HG03064 (cell line): ENCODE measurements around the gene NELL1.

ENCODE experiments used
- ATAC-seq: cut with Tn5 transposase; IDR thresholded peaks from one replicate; pipeline ENCODE4 v1.9.1; 2021; ENCODE audit warnings: low read depth; ENCODE audit not compliant: unreplicated experiment

The NELL1 gene

GRCh38 chr11:20668844-20669819 is at the start of gene NELL1:
Gene NELL1, plus strand, starts transcription at chr11:20669586.
- no peak for ATAC-seq

DNA sequence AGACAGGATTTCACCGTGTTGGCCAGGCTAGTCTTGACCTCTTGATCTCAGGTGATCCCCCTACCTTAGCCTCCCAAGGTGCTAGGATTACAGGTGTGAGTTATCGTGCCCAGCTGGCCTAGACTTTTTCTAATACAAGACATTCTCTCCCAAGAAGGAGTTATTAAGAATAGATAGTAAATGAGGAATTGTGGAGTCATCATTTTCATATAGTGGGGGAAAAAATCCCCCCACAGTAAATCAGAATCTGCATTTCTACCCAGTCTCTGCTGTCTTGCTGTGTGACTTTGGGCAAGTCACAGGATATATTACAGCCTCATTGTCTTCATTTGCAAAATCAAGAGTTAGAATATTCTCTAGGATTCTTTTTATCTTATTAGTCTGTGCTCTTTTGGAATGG is 48.4 kb upstream of the NELL1 start:
- ATAC-seq = no peak

- no peak for ATAC-seq
These were observed 47.7 kb upstream of the NELL1 start for GRCh38 chr11:20621679-20622078.

GRCh38 chr11:20623252-20623651 is 46.1 kb upstream of the NELL1 start:
- ATAC-seq = no peak

DNA sequence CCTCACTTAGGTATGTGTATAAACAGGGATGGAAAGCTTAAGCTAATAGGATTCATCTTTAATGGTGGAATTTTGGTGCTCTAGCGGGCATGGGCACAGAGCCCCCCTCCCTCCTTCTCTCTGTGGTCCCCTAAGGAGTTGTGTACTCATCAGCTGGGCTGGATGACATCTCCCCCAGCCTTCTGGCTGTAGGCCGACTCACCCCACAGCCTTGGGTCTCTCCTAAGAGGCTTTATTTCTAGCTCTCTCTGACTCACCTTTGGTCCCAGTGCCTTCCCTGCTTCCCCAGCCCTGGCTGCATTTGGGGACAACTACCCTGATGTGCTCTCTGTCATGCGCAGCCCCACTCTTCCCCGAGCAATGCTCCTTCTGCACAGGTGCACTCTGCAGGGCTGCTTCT is 43.1 kb upstream of the NELL1 start:
- no peak for ATAC-seq

- no peak for ATAC-seq
These were observed 42.4 kb upstream of the NELL1 start for GRCh38 chr11:20627026-20627425.

DNA sequence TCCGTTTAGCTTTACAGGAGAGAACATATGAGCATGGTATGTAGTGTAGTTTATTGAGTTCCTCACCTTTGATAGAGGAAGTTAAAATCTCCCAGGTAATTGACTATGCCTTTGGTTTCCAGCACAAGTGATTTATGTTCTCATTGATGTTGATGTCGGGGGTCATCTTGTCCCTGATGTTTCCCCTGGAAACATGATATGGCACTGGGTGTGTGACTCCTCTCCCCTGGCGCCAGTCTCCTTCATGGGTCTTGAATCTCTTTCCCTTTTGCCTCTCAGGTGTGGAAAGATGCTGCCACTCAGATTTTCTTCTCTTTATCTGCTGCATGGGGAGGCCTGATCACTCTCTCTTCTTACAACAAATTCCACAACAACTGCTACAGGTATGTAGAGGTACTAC is 41.7 kb upstream of the NELL1 start:
- ATAC-seq = no peak

GRCh38 chr11:20631519-20632168 is 37.7 kb upstream of the NELL1 start:
- no peak for ATAC-seq

DNA sequence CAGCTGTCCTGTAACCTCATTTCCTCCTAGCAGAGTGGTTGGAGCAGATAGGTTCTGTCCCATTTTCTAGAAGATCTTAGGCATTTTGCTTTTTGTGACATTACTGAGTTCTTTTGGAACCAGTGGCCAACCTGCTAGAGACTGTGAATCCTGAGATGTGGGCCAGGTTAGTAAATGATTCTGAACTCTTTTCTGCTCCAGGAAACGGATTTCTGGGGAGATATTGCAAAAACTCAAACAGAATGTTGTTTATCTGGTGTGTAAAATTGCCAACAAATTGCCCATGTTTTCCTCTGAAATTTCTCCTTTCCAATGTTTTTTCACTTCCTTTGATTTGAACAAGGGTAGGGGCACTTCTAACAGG is 37.2 kb upstream of the NELL1 start:
- no peak for ATAC-seq

GRCh38 chr11:20634044-20634443 is 35.3 kb upstream of the NELL1 start:
- ATAC-seq = no peak

GRCh38 chr11:20634781-20635180 is 34.6 kb upstream of the NELL1 start:
- ATAC-seq = no peak

DNA sequence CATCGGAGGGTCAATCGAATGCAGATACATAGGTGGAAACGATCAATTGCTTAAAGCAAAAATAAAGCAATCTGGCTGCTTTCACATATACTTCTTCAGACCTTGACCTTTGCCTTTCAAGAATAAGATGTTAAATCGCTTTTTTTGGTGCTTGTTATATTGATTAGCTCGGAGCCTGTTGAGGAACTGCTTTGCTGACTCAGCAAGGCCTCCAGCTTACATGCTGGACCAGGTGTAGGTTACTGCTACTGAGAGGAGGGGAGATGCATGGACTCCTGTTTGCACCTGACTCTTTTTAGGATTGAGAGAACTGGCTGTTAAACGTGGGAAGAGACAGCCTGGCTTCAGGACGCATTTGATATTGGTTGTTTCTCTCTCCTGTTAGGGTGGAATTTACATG is 31.3 kb upstream of the NELL1 start:
- no peak for ATAC-seq

GRCh38 chr11:20639688-20640087 is 29.7 kb upstream of the NELL1 start:
- no peak for ATAC-seq

DNA sequence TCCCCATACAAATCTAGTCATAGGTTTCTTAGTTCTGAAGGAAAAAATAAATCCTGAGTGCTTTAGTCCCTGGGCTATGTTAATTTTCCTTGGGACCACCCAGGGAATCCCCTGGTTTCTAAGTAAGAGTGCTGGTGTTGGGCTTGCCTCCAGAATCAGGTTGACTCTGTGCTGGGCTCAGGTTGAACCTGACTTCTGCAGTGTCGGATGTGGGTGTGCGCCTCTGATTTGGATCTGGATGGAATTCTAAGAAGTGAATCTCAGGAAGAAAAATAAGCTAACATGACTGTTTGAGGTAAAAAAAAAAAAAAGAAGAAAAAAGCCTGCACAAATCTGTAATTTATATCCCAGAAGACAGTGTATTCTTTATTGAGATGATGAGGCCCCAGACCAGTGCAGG is 29.0 kb upstream of the NELL1 start:
- ATAC-seq = no peak

DNA sequence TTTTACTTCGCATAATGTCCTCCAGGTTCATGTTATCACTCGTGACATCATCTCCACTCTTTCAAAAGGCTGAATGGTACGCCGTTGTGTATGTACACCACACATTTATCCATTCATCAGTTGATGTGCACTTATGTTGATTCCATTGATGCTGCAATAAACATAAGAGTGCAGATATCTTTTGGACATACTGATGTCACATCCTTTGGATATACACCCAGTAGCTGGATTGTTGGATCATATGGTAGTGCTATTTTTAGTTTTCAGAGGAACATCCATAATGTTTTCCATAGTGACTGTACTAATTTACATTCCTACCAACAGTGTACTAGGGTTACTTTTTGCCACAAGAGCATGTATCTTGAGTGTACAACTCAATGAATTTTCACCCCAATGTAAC is 25.0 kb upstream of the NELL1 start:
- ATAC-seq = no peak

GRCh38 chr11:20647976-20648565 is 21.3 kb upstream of the NELL1 start:
- ATAC-seq = no peak

- ATAC-seq = no peak
These were observed 17.1 kb upstream of the NELL1 start for GRCh38 chr11:20652150-20652806.

DNA sequence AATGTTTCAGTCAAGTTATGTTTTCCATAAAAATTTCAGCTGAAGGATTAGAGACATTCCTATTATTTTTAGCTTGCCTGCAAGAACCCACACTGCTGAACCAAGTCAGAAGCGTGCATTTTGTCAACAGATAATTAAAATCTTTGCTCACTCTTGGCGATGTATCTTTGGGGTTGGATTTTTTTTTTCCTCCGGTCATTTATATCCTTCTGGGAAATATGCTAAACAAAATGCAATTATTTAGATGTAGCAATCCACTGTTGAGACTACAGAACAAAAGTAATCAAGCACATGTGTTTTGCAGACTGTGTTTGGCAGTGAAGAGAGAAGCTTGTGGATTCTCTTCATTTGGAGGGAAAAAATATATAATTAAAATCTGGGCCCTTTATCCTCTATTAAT is 15.3 kb upstream of the NELL1 start:
- no peak for ATAC-seq

- ATAC-seq = no peak
These were observed 12.5 kb upstream of the NELL1 start for GRCh38 chr11:20656901-20657300.

DNA sequence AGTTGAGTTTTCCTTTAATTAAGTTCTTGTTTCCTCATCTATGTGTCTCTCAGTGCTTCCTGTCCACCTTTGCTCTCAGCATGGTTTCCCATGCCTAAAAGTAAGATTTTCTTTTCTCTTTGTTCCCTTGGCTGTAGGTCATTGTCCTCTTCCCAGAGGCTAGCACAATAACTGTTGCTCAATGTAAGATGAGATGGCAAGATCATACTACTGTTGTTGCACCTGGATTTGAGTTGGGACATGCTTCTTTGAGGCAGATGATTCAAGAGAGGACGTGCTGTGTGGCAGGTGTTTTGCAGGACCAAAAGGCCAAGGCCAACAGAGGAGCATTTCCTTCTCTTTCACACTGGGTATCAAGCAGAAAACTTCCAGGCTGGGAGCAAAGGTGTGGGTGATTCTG is 11.3 kb upstream of the NELL1 start:
- ATAC-seq = no peak

GRCh38 chr11:20661445-20661844 is 7.9 kb upstream of the NELL1 start:
- no peak for ATAC-seq
